Ishikawa (cell line): ENCODE data around the gene SLC44A1.

ENCODE experiments used
- RAD21 ChIP-seq: IDR thresholded peaks from 2 replicates; pipeline ENCODE4 v1.6.1; 2012; ENCODE audit warnings: low read depth
- YY1 ChIP-seq: IDR thresholded peaks from 2 replicates; pipeline ENCODE4 v1.6.1; 2012; ENCODE audit warnings: low read depth
- ZBTB7A ChIP-seq: IDR thresholded peaks from 2 replicates; pipeline ENCODE4 v1.6.1; 2012; ENCODE audit warnings: low read depth

- no peak for TF ChIP-seq RAD21
- TF ChIP-seq ZBTB7A = no peak
- TF ChIP-seq YY1 = no peak
These were observed 54.9 kb downstream of the SLC44A1 start for GRCh38 chr9:105299190-105299854.
